ENCODE results near the gene FGF11. TPM values are rescaled to one million over a fixed set of nuclear protein-coding genes. Genes with fewer than 3 reads are reported as not detected.

Gene FGF11
- total RNA-seq, 4 donors from 2014 or later, result 0.88 to 1.3 (median 1.2) TPM; not detected in 1

DNA sequence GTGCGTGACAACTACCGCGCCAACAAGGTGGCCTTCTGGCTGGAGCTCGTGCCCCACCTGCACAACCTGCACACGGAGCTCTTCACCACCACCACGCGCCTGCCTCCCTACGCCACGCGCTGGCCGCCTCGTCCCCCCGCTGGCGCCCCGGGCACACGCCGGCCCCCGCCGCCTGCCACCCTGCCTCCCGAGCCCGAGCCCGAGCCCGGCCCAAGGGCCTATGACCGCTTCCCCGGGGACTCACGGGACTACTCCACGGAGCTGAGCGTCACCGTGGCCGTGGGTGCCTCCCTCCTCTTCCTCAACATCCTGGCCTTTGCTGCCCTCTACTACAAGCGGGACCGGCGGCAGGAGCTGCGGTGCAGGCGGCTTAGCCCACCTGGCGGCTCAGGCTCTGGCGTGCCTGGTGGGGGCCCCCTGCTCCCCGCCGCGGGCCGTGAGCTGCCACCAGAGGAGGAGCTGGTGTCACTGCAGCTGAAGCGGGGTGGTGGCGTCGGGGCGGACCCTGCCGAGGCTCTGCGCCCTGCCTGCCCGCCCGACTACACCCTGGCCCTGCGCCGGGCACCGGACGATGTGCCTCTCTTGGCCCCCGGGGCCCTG is 22.2 kb upstream of the FGF11 start:
- TF ChIP-seq, protein P1, sequence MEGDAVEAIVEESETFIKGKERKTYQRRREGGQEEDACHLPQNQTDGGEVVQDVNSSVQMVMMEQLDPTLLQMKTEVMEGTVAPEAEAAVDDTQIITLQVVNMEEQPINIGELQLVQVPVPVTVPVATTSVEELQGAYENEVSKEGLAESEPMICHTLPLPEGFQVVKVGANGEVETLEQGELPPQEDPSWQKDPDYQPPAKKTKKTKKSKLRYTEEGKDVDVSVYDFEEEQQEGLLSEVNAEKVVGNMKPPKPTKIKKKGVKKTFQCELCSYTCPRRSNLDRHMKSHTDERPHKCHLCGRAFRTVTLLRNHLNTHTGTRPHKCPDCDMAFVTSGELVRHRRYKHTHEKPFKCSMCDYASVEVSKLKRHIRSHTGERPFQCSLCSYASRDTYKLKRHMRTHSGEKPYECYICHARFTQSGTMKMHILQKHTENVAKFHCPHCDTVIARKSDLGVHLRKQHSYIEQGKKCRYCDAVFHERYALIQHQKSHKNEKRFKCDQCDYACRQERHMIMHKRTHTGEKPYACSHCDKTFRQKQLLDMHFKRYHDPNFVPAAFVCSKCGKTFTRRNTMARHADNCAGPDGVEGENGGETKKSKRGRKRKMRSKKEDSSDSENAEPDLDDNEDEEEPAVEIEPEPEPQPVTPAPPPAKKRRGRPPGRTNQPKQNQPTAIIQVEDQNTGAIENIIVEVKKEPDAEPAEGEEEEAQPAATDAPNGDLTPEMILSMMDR (IDR thresholded peaks at IDR 0.05; ENCODE audit: low read depth), result no peak

DNA sequence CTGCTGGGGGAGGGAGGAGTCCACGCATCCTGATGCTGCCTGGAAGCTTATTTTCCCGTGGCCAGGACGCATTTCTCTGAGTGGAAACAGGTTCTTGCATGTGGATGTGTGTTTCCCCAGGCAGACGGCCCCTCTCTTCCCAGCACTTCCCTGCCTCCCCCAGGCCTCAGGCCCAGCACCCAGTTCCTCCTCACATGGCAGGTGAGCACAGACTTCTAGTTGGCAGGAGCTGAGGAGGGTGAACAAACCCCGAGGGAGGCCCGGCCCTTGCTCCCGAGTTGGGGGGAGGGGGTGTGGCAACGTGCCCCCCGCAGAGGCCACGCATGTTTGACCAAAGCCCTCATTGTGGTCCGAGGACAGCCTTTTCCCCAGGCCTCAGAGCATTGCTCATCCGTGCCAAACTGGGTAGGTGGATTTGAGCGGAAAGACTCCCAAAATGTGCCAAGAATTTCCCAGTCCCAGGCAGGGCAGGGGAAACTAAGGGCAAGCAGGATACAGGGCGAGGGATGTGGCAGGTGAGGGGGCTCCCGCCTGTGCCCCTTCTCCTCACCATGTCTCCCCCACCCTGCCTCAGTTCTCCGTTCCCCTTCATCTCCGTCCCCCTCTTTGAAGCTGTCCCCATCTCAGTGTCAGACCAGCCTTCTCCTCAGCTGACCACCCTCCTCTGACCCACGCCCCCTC is 20.7 kb upstream of the FGF11 start:
- TF ChIP-seq, protein P1 (IDR thresholded peaks at IDR 0.05; ENCODE audit: low read depth), result no peak

DNA sequence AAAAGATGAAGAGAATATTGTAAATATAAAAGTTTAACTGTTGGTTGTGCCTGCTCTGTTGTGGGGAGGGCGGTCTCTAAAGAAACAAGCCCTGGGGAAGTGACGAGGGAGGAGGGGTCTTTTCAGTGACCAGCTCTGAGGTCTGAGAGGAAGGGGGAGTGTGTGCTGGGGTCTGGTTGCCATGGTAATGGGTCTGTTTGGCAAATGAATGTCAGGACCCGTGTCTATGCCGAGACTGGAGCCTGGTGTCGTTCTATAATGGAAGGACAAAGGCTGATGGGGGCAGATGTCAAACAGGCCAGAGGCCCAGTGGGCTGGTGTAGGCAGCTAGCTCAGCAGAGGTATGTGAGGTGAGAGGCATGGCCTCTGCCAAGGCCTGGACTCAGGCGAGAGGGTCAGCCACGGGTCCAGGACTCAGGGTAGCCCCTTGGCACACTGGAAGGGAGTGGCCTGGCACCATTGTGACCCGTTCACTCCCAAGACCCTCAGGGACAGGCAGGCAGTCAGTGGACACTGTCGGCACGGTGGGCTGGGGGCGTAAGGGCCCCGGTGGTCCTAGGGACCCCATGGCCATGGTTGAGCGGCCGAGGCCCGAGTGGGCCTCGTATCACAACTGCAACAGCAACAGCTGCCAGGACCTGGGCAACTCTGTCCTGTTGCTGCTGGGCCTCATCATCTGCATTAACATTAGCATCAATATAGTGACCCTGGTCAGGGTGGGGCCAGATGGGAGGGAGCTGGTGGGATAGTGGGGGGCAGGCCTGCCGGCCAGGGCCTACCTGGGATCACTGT is 19.3 kb upstream of the FGF11 start, which contains the start of gene SPEM1:
Gene SPEM1 (plus strand): TSS at position 506 of the 792 bp plus-strand sequence. CDS start 61 bp downstream, at position 567.
- TF ChIP-seq, protein P1 (IDR thresholded peaks at IDR 0.05; ENCODE audit: low read depth), result no peak

DNA sequence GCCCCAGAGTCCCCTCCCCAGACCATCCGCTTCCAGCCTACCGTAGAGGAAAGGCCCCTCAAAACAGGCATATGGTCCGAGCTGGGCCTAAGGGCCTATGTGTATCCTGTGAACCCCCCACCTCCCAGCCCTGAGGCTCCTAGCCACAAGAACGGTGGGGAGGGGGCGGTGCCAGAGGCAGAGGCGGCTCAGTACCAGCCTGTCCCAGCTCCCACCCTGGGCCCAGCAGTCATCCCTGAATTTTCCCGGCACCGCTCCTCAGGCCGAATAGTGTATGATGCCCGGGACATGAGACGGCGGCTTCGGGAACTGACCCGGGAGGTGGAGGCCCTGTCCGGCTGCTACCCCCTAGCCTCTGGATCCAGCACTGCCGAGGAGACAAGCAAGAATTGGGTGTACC is 18.1 kb upstream of the FGF11 start:
- TF ChIP-seq, protein P1 (IDR thresholded peaks at IDR 0.05; ENCODE audit: low read depth), result no peak

DNA sequence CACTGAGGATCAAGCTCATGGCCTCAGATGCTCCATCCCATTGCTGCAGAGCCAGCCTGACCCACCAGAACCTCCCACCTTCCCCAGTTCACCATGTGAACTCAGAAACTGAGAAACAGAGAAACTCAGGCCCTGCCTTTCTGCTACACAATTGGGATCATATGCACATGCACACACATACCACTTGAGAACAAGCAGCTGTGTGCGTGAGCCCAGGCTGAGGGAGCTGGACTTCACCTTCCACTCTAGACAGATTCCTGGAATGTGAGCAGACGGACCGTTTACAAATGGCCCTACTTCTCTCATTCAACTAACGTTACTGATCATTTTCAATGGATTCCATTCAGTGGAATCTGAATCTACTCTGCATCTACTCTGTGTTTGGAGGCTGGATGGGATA is 15.6 kb upstream of the FGF11 start:
- TF ChIP-seq, protein P1 (IDR thresholded peaks at IDR 0.05; ENCODE audit: low read depth), result no peak

DNA sequence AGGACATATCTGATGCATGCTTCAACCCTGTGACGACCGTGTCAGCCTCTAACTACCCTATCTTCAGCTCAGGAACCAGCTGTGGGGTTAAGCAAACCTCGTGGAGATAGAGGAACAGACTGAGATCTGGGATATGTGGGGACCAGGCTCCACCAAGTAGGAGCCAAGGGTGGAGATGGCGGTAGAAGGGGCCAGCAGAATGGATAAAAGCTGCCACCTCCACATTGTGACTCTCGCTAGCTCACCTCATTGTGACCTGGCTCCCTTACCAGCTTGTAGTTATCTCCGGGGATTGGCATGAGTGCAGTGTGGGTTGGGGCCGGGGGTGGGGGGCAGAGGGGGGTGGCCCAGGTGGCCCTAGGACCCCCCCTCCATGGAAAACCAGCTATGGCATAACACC is 14.0 kb upstream of the FGF11 start, which contains the start of gene SPEM2:
Gene SPEM2 (plus strand): TSS at position 301 of the 400 bp plus-strand sequence. CDS start 73 bp downstream, at position 374.
- TF ChIP-seq, protein P1 (IDR thresholded peaks at IDR 0.05; ENCODE audit: low read depth), result no peak

DNA sequence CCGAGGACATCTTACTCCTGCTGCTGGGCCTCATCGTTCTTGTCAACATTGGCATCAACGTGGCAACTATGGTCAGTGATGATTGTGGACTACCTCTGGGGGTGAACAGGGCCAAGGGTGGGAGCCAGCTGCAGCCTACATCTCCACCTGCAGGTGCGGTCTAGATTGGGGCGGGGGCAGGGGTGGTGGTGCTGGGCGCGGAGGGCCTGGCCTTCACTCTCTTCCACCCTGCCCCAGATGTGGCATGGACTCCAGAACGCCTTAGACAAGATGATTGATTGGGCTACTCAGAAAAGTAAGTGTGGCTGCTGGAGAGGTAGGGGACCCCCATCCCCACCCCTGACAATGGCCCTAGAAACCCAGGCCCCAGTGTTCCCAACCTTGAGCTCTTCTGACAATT is 13.6 kb upstream of the FGF11 start:
- TF ChIP-seq, protein P1 (IDR thresholded peaks at IDR 0.05; ENCODE audit: low read depth), result no peak
